Measurements from ENCODE around the gene APH1A.
A peak's percentile ranks its signal among the peaks of the same experiment; 100 is the strongest.

APH1A gene

GRCh38 chr1:150281758-150282557 is 13.1 kb upstream of the APH1A start, which contains the start of gene CIART:
TSS of gene CIART (plus strand) at chr1:150282554. CDS start at chr1:150283268, 714 bp downstream.
- H3K4me2 ChIP-seq (ENCODE audit: low read length) = peak within 1 kb of the TSS; percentile 61
- H3K79me2 ChIP-seq (ENCODE audit: control insufficient read depth, low read length) = no peaks in the 10 kb centered on the region
- H3K9me3 ChIP-seq (ENCODE audit: control insufficient read depth, insufficient read depth, low read length) = no peaks in the 10 kb centered on the region
- TF ChIP-seq CTCF (IDR thresholded peaks at IDR 0.05; ENCODE audit: low read depth, low read length, poor library complexity, severe bottlenecking) (no peak), EZH2phosphoT487 (IDR thresholded peaks at IDR 0.05; ENCODE audit: borderline replicate concordance, low read length) (no peak)
- H4K20me1 ChIP-seq (ENCODE audit: control insufficient read depth, insufficient read depth, low read depth, low read length) = no peaks in the 10 kb centered on the region
- no peaks in the 10 kb centered on the region for H3F3A ChIP-seq (ENCODE audit: control insufficient read depth, insufficient read depth)
- peaks cover 9% of the 10 kb centered on the region; the same call in 1 of the 2 replicates for H3K27me3 ChIP-seq (ENCODE audit: control insufficient read depth, low read length)
- no peaks in the 10 kb centered on the region for H3K9me2 ChIP-seq (replicated peaks; ENCODE audit: control insufficient read depth, low read length)
- no peak within 1 kb of the TSS for H3K27ac ChIP-seq (ENCODE audit: low read depth, low read length)
- peaks cover 13% of the 10 kb centered on the region for H3K4me1 ChIP-seq (ENCODE audit: control insufficient read depth, low read length)
- H3K4me3 ChIP-seq (ENCODE audit: low read length) = peak within 1 kb of the TSS; percentile 47
- H3K36me3 ChIP-seq (ENCODE audit: control insufficient read depth, low read length) = no peaks in the 10 kb centered on the region

- Histone ChIP-seq H3K9me3 (ENCODE audit: control insufficient read depth, insufficient read depth, low read length) (no peaks in the 10 kb centered on the region), H3K27me3 (ENCODE audit: control insufficient read depth, low read length) (peaks cover 6% of the 10 kb centered on the region; the same call in 1 of the 2 replicates), H3K9me2 (replicated peaks; ENCODE audit: control insufficient read depth, low read length) (no peaks in the 10 kb centered on the region), H3K4me1 (ENCODE audit: control insufficient read depth, low read length) (peaks cover 13% of the 10 kb centered on the region), H3K4me3 (ENCODE audit: low read length) (peak overlapping the region; percentile 47), H3K79me2 (ENCODE audit: control insufficient read depth, low read length) (no peaks in the 10 kb centered on the region), H3K4me2 (ENCODE audit: low read length) (peak overlapping the region; percentile 61), H3K27ac (ENCODE audit: low read depth, low read length) (no peak overlapping the region), H4K20me1 (ENCODE audit: control insufficient read depth, insufficient read depth, low read depth, low read length) (no peaks in the 10 kb centered on the region), H3K36me3 (ENCODE audit: control insufficient read depth, low read length) (no peaks in the 10 kb centered on the region), H3F3A (ENCODE audit: control insufficient read depth, insufficient read depth) (no peaks in the 10 kb centered on the region)
- peak; percentile 83 for TF ChIP-seq CTCF (IDR thresholded peaks at IDR 0.05; ENCODE audit: low read depth, low read length, poor library complexity, severe bottlenecking)
- TF ChIP-seq EZH2phosphoT487 (IDR thresholded peaks at IDR 0.05; ENCODE audit: borderline replicate concordance, low read length) = no peak
These were observed 12.5 kb upstream of the APH1A start for GRCh38 chr1:150281221-150281757.

GRCh38 chr1:150280138-150280707 is 11.4 kb upstream of the APH1A start:
- H3K27me3 ChIP-seq (ENCODE audit: control insufficient read depth, low read length) = peaks cover 4% of the 10 kb centered on the region; the same call in 1 of the 2 replicates
- no peaks in the 10 kb centered on the region for H3F3A ChIP-seq (ENCODE audit: control insufficient read depth, insufficient read depth)
- no peaks in the 10 kb centered on the region for H3K9me2 ChIP-seq (replicated peaks; ENCODE audit: control insufficient read depth, low read length)
- TF ChIP-seq CTCF (IDR thresholded peaks at IDR 0.05; ENCODE audit: low read depth, low read length, poor library complexity, severe bottlenecking) (no peak), EZH2phosphoT487 (IDR thresholded peaks at IDR 0.05; ENCODE audit: borderline replicate concordance, low read length) (no peak)
- H4K20me1 ChIP-seq (ENCODE audit: control insufficient read depth, insufficient read depth, low read depth, low read length) = no peaks in the 10 kb centered on the region
- H3K4me1 ChIP-seq (ENCODE audit: control insufficient read depth, low read length) = peaks cover 13% of the 10 kb centered on the region
- no peak overlapping the region for H3K4me2 ChIP-seq (ENCODE audit: low read length)
- no peak overlapping the region for H3K4me3 ChIP-seq (ENCODE audit: low read length)
- H3K79me2 ChIP-seq (ENCODE audit: control insufficient read depth, low read length) = no peaks in the 10 kb centered on the region
- H3K9me3 ChIP-seq (ENCODE audit: control insufficient read depth, insufficient read depth, low read length) = no peaks in the 10 kb centered on the region
- H3K27ac ChIP-seq (ENCODE audit: low read depth, low read length) = no peak overlapping the region
- no peaks in the 10 kb centered on the region for H3K36me3 ChIP-seq (ENCODE audit: control insufficient read depth, low read length)

Data from DOHH2 (cell line).